Tibial artery (tissue), 4 donors: Measurements from ENCODE around the gene LRRN2.

Experiments used
- DNase-seq, 2 donors: peaks; one replicate each; pipeline ENCODE4 v3.0.0-alpha.2; 2019
- H3K27ac ChIP-seq, 2 donors: fragments of 200-600 bp; sonication (generic) in 1 of 2; 1 replicate in 1 of 2; 2 replicates in 1 of 2; pipeline ENCODE4 v1.5.1; 2018 to 2019; ENCODE audit warnings: mild to moderate bottlenecking in 1 of 2
- H3K27me3 ChIP-seq, 2 donors: fragments of 200-600 bp; sonication (generic) in 1 of 2; one replicate each; pipeline versions ENCODE4 v1.5.1 to v1.6.0; 2016 to 2019
- H3K36me3 ChIP-seq, 3 donors: fragments of 200-600 bp; sonication (generic) in 2 of 3; one replicate each; pipeline ENCODE4 v1.5.1; 2016 to 2019; ENCODE audit warnings: mild to moderate bottlenecking in 2 of 3
- H3K4me1 ChIP-seq, 4 donors: fragments of 200-600 bp; sonication (generic) in 2 of 4; 1 replicate in 3 of 4; 2 replicates in 1 of 4; pipeline ENCODE4 v1.5.1; 2016 to 2019
- H3K4me3 ChIP-seq, 2 donors: fragments of 200-600 bp; sonication (generic) in 1 of 2; 1 replicate in 1 of 2; 2 replicates in 1 of 2; pipeline ENCODE4 v1.5.1; 2018 to 2019; ENCODE audit warnings: mild to moderate bottlenecking in 2 of 2
- H3K9me3 ChIP-seq, 3 donors: fragments of 200-600 bp; sonication (generic) in 1 of 3; one replicate each; pipeline ENCODE4 v1.5.1; 2016 to 2019
- CTCF ChIP-seq, 2 experiments: fragments of 200-600 bp in 1 of 2; fragments of 450-650 bp in 1 of 2; IDR thresholded peaks; one replicate each; pipeline ENCODE4 v1.5.1; 2017 to 2019; ENCODE audit warnings: antibody characterized with exemption in 2 of 2, mild to moderate bottlenecking in 1 of 2, moderate library complexity in 1 of 2
- intact Hi-C: fragments of 100-400 bp; cut with DNase I; formaldehyde crosslinking; loops from one replicate; pipeline ENCODE4 v1.15.0; 2023; ENCODE audit warnings: low total_unique reads

LRRN2 gene

GRCh38 chr1:204624631-204625216, 60.8 kb downstream of the LRRN2 start:
- no peak overlapping the region for H3K4me3 ChIP-seq
- H3K36me3 ChIP-seq, result no peaks in the 10 kb centered on the region
- H3K4me1 ChIP-seq, result no peaks in the 10 kb centered on the region
- H3K9me3 ChIP-seq, result no peaks in the 10 kb centered on the region
- H3K27me3 ChIP-seq, result peaks cover 0 to 7% of the 10 kb centered on the region in 2 donors
- H3K27ac ChIP-seq, result no peak overlapping the region
- intact Hi-C loops, result no loop called here
- no peak for DNase-seq
- TF ChIP-seq CTCF (IDR thresholded peaks at IDR 0.05), result no peak

GRCh38 chr1:204623894-204624361, 61.6 kb downstream of the LRRN2 start:
- Histone ChIP-seq H3K27ac (no peak overlapping the region), H3K36me3 (no peaks in the 10 kb centered on the region), H3K9me3 (no peaks in the 10 kb centered on the region), H3K4me3 (no peak overlapping the region), H3K27me3 (peaks cover 0 to 7% of the 10 kb centered on the region in 2 donors), H3K4me1 (no peaks in the 10 kb centered on the region)
- DNase-seq, result no peak
- TF ChIP-seq CTCF (IDR thresholded peaks at IDR 0.05), result no peak
- intact Hi-C loops, result no loop called here

GRCh38 chr1:204623365-204623893, 62.1 kb downstream of the LRRN2 start:
- Histone ChIP-seq H3K27ac (no peak overlapping the region), H3K36me3 (no peaks in the 10 kb centered on the region), H3K9me3 (no peaks in the 10 kb centered on the region), H3K27me3 (peaks cover 0 to 7% of the 10 kb centered on the region in 2 donors), H3K4me1 (no peaks in the 10 kb centered on the region), H3K4me3 (no peak overlapping the region)
- intact Hi-C loops, result no loop called here
- no peak for TF ChIP-seq CTCF (IDR thresholded peaks at IDR 0.05)
- no peak for DNase-seq

GRCh38 chr1:204621996-204622395, 63.5 kb downstream of the LRRN2 start:
- no peaks in the 10 kb centered on the region for H3K4me1 ChIP-seq
- no peak for DNase-seq
- H3K27ac ChIP-seq, result no peak overlapping the region
- H3K36me3 ChIP-seq, result no peaks in the 10 kb centered on the region
- intact Hi-C loops, result no loop called here
- TF ChIP-seq CTCF (IDR thresholded peaks at IDR 0.05), result no peak
- H3K27me3 ChIP-seq, result peaks cover 0 to 8% of the 10 kb centered on the region in 2 donors
- no peaks in the 10 kb centered on the region for H3K9me3 ChIP-seq
- no peak overlapping the region for H3K4me3 ChIP-seq

- Histone ChIP-seq H3K36me3 (no peaks in the 10 kb centered on the region), H3K27me3 (peaks cover 0 to 8% of the 10 kb centered on the region in 2 donors), H3K4me3 (no peak overlapping the region), H3K4me1 (no peaks in the 10 kb centered on the region), H3K27ac (no peak overlapping the region), H3K9me3 (no peaks in the 10 kb centered on the region)
- intact Hi-C loops, result no loop called here
- DNase-seq, result no peak
- TF ChIP-seq CTCF (IDR thresholded peaks at IDR 0.05), result no peak
Measured at GRCh38 chr1:204621396-204621795, 64.1 kb downstream of the LRRN2 start.
